Stomach smooth muscle (tissue), 2 donors: ENCODE results near the gene NACC2.
"Not testable (repeated sequence)": the region's sequence is repeated elsewhere in the genome, so short reads cannot be mapped to it uniquely, and the experiment has no call there.

ENCODE experiments used
- H3K27ac ChIP-seq: one replicate; pipeline ENCODE4 v1.7.0; 2013; ENCODE audit warnings: mild to moderate bottlenecking, low read length, inconsistent platforms
- H3K27me3 ChIP-seq, 2 donors: one replicate each; pipeline ENCODE4 v1.7.0; 2013; ENCODE audit warnings: low read length in 2 of 2; ENCODE audit not compliant: insufficient read depth in 2 of 2, control insufficient read depth in 1 of 2
- H3K36me3 ChIP-seq, 2 donors: one replicate each; pipeline ENCODE4 v1.7.0; 2013; ENCODE audit warnings: low read length in 2 of 2; ENCODE audit not compliant: control insufficient read depth in 2 of 2, insufficient read depth in 2 of 2
- H3K4me1 ChIP-seq: one replicate; pipeline ENCODE4 v1.7.0; 2013; ENCODE audit warnings: low read length; ENCODE audit not compliant: control insufficient read depth, insufficient read depth
- H3K4me3 ChIP-seq, 2 donors: one replicate each; pipeline ENCODE4 v1.7.0; 2013; ENCODE audit warnings: low read length in 2 of 2
- H3K9ac ChIP-seq, 2 donors: one replicate each; pipeline ENCODE4 v1.7.0; 2013; ENCODE audit warnings: low read length in 2 of 2, mild to moderate bottlenecking in 1 of 2
- H3K9me3 ChIP-seq, 2 donors: one replicate each; pipeline ENCODE4 v1.7.0; 2013; ENCODE audit warnings: low read length in 2 of 2; ENCODE audit not compliant: control insufficient read depth in 2 of 2
- donor health status: healthy.
- donor health status: Pancreatic carcinoma.

The NACC2 gene

DNA sequence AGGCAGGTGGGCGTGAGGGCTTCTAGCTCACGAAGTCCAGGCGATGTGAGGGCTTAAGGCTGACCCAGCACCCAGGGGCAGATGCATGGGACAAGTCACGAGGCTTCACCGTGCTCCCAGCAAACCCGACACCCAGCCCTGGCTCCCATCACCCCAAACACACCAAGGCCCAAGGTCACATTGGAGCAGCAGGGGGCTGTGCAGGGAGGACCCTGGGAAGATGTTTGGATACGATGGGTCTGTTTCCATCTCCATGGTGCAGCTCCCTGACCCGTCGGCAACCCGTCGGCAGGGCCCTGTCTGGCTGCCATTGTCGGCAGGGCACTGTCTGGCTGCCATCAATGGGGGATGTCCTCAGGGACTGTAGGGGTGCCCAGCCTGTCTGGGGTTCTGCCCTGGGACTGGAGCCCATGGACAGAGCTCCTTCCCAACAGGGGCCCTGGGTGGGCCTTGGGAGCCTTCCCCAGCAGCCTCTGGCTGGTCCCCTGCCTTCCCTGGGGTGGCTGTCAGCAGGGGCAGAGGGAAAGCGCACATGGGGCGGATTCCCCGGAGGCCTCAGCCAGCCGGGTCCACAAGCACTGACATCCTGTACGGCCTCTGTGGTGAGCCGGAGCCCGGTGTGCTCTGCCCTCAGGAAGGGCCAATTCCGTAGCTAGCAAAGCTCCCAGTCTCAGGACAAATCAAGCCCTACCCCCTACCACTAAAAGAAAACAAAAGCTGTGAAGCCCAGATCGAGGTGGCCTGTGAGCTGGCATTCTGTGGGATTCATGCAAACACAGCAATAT, 47.1 kb downstream of the NACC2 start:
- H3K27me3 ChIP-seq: no peaks in the 10 kb centered on the region
- no peak overlapping the region for H3K27ac ChIP-seq
- no peak overlapping the region for H3K4me3 ChIP-seq
- H3K9ac ChIP-seq: no peak overlapping the region
- peaks cover 50% of the 10 kb centered on the region for H3K4me1 ChIP-seq
- peaks cover 18 to 23% of the 10 kb centered on the region in 2 donors for H3K36me3 ChIP-seq
- no peaks in the 10 kb centered on the region for H3K9me3 ChIP-seq

DNA sequence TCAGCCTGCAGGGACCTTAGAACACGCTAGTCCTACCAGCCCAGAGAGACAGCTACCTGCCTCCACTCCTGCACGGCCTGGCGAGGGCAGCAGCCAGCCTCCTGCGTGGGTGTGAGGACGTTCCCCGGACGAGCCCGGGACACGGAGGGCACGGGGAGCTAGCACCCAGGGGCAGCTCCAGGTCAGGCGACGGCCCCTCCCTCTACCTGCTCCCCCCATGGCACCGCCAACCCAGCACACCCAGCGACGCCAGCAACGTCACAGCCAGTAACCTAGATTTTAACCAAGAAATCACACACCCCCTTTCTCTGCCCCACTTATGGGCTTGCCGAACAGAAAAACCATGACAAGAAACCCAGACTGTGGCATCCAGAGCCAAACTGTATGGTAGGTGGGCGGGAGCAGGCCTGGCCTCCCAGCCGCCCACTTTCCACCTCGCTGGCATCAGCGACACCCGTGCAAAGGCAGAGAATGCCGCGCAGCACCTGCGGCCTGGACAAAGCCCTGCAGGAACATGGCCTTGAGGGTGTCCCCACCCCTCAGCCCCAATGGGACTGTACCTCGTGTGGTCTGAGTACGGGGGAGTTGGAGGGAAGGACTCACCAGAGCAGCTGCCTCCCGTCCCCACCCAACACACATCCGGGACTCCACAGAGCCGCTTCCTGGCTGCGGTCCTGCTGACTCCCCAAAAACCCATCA, 47.9 kb downstream of the NACC2 start:
- Histone ChIP-seq H3K4me3 (no peak overlapping the region), H3K27me3 (no peaks in the 10 kb centered on the region), H3K9ac (no peak overlapping the region), H3K27ac (no peak overlapping the region), H3K9me3 (no peaks in the 10 kb centered on the region), H3K36me3 (peaks cover 21 to 23% of the 10 kb centered on the region in 2 donors), H3K4me1 (peaks cover 43% of the 10 kb centered on the region)

DNA sequence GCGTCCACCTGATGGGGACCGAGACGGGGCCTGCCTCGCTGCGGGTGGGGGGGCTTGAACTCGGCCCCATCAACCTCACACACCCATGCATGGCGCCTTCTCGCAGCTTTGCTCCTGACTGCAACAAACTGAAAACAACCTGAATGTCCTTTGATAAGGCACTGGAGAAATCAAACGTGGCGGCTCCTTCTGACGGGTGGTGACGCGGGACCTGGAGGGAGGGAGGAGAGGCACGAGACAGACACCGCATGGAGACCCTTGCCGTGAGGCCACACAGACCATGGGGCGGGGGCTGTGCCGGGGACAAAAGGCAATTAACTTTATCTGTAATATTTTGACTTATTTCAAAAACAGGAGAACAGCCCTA, 48.6 kb downstream of the NACC2 start:
- H3K4me1 ChIP-seq: peaks cover 39% of the 10 kb centered on the region
- no peak overlapping the region for H3K9ac ChIP-seq
- no peaks in the 10 kb centered on the region for H3K27me3 ChIP-seq
- no peak overlapping the region for H3K4me3 ChIP-seq
- H3K9me3 ChIP-seq: no peaks in the 10 kb centered on the region
- H3K27ac ChIP-seq: no peak overlapping the region
- H3K36me3 ChIP-seq: peaks cover 21 to 23% of the 10 kb centered on the region in 2 donors

DNA sequence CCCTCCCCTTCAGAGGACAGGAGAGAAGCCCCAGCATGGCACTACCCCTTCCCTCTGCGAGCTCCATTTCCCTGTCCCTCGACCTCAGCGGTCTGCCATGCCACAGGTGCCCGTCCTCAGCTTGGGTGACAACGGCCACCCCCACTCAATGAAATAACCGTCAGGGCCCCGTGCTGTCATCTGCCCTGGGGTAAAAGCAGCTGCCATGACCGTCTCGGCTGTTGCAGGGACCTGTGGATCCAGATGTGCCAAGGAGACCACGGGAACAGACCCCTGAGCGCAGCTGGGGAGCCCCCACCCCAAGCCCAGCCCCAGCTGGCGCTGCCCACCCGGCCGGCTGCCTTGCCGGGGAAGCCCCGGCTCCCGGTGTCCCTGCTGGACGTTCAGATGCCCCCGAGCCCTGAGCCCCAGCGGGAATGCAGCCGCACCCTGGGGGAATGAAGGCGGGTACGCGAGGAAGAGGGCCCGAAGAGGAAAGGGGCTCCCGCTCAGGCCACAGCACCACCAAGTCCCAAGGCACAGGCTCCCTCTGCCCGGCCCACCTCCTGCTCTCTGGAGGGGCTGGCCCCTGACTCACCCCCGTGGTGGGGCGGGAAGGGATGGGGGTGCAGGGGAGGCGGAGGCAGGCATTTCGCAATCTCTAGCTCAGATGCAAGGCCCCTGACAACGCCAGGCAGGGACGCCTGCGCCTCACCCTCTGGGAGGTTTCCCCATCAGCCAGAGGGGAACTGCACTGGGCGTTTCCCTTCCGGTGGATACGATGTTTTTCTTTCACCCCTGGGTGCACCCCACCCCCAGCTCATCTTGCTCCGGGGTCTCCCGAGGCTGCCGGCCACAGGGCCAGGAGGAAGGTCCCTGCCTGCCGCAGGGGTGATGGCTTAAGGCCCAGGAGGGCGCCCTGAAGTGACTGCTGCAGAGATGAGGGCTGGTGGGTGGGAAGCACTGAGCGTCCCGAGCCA, 49.2 kb downstream of the NACC2 start:
- no peak overlapping the region for H3K27ac ChIP-seq
- H3K4me3 ChIP-seq: no peak overlapping the region
- H3K9me3 ChIP-seq: no peaks in the 10 kb centered on the region
- H3K27me3 ChIP-seq: no peaks in the 10 kb centered on the region
- peaks cover 21 to 23% of the 10 kb centered on the region in 2 donors for H3K36me3 ChIP-seq
- H3K9ac ChIP-seq: no peak overlapping the region
- peaks cover 32% of the 10 kb centered on the region for H3K4me1 ChIP-seq

DNA sequence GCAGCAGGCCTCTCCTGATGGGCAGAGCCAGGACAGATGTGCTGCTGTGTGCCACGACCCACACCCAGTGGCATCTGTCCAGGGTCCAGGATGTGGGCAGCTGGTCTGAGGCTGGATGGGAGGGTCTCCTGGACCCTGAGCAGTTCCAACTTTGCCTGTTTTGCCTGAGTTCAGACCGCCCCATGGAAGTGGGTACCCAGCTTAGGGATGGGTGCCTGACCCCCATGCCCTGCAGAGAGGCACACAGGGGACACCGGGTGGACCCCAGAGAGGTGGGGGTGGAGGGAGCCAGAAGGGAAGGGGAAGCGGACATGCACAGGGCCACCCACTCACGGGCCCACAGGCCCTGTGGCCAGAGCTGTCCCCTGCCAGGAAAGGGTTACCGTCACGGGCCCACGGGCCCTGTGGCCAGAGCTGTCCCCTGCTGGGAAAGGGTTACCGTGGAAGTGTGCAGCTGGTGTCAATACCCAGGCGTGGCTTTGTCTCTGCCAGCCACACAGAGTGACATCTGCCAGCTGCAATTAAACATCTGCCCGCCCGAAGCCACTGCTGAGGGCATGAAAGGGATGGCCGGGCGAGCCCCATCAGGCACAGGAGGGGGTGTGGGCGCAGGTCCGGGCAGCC, 50.0 kb downstream of the NACC2 start:
- Histone ChIP-seq H3K27ac (no peak overlapping the region), H3K4me1 (peaks cover 24% of the 10 kb centered on the region), H3K9ac (no peak overlapping the region), H3K27me3 (no peaks in the 10 kb centered on the region), H3K9me3 (no peaks in the 10 kb centered on the region), H3K36me3 (peaks cover 21 to 23% of the 10 kb centered on the region in 2 donors), H3K4me3 (no peak overlapping the region)

DNA sequence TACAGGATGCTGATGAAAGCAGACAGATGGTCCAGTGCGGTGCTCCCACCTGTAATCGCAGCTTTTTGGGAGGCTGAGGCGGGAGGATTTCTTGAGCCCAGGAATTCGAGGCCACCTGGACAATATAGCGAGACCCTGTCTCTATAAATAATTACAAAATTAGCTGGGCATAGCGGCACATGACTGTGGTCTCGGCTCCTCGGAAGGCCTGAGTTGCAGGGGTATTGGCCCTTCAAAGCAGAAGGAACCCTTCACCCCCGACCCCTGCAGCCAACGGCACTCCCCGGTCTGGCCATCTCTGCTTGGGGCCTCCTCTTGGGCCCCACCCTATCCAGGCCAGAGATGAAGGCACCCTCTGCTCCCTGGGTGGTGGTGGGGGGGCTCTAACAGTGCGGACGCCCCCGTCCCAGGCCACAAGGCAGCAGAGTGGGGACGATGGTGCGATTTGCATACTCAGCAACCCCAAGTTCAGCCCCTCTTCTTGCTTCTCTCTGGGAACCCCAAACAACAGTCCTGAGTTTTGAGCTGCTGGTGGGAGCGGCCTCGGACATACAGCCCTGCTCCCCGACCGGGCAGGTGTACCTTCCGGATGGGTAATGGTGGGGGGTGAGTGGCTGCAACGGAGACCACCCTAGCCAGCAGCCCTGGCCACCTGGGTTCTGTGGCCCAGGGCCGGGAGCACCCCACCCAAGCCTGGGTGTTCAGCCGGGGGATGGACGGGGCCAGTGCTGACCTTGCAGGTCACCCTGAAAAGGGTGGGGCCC, 50.7 kb downstream of the NACC2 start:
- Histone ChIP-seq H3K4me3 (no peak overlapping the region), H3K27me3 (no peaks in the 10 kb centered on the region), H3K9ac (no peak overlapping the region), H3K27ac (no peak overlapping the region), H3K4me1 (peaks cover 22% of the 10 kb centered on the region), H3K9me3 (peaks cover 4 to 5% of the 10 kb centered on the region in 2 donors), H3K36me3 (peaks cover 23 to 24% of the 10 kb centered on the region in 2 donors)

DNA sequence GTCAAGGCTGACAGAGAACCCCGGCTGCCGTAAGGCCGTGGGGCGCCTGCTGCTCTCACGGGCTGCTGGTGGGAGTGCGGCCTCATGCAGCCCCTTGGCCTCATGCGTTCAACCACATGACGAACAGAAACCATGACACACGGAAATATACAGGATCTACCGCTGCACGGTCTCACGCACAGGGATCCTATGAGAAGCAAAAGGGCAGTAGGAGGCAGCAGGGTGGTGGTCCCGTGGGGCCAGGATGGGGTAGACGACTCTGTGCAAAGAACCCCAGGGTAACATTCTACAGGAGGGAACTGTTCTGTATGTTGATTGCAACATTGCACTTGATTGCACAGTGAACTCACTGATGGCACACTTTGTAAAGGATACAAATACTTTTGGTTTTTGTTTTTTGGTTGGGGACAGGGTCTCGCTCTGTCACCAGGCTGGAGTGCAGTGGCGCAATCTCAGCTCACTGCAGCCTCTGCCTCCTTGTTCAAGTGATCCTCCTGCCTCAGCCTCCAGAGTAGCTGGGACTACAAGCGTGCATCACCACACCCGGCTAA, 51.6 kb downstream of the NACC2 start:
- H3K9ac ChIP-seq: no peak overlapping the region
- peaks cover 16% of the 10 kb centered on the region for H3K4me1 ChIP-seq
- H3K27me3 ChIP-seq: no peaks in the 10 kb centered on the region
- peaks cover 15 to 24% of the 10 kb centered on the region in 2 donors for H3K36me3 ChIP-seq
- no peak overlapping the region for H3K4me3 ChIP-seq
- no peak overlapping the region for H3K27ac ChIP-seq
- peaks cover 4 to 8% of the 10 kb centered on the region in 2 donors for H3K9me3 ChIP-seq

DNA sequence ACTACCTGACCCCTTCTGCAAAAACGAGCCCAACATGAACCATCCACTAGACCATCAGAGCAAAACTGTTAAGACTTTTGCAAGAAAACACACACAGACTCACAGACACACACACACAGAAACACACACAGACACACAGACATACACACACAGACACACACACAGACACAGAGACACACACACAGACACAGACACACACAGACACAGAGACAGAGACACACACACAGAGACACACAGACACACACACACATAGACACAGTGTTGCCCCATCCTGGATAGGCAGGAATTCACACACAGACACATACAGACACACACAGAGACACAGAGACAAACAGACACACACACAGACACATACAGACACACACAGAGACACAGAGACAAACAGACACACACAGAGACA, 52.5 kb downstream of the NACC2 start:
- Histone ChIP-seq H3K9me3 (peaks cover 4 to 8% of the 10 kb centered on the region in 2 donors), H3K9ac (no peak overlapping the region), H3K27ac (no peak overlapping the region), H3K36me3 (peaks cover 10 to 20% of the 10 kb centered on the region in 2 donors), H3K4me1 (peaks cover 10% of the 10 kb centered on the region), H3K4me3 (no peak overlapping the region), H3K27me3 (no peaks in the 10 kb centered on the region)

DNA sequence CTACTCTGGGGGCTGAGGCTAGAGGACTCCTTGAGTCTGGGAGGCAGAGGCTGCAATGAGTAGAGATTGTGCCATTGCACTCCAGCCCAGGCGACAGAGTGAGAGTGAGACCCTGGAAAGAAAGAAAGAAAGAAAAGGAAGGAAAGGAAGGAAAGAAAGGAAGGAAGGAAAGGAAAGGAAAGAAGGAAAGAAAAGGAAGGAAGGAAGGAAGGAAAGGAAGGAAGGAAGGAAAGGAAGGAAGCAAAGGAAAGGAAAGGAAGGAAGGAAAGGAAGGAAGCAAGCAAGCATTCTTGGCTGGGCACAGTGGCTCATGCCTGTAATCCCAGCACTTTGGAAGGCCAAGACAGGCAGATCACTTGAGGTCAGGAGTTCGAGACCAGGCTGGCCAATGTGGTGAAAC, 54.2 kb downstream of the NACC2 start:
- H3K27ac ChIP-seq, H3K27me3 ChIP-seq, H3K4me3 ChIP-seq, H3K9ac ChIP-seq, H3K4me1 ChIP-seq: not testable (repeated sequence)
- Histone ChIP-seq H3K9me3 (peaks cover 4 to 11% of the 10 kb centered on the region in 2 donors), H3K36me3 (peaks cover 0 to 16% of the 10 kb centered on the region in 2 donors)
